C4-2B (cell line): ENCODE measurements around the gene EOLA2.

Source experiments
- H3K27ac ChIP-seq: fragments of 450-650 bp; 2 replicates; pipeline ENCODE4 v1.5.1; 2017
- ZFX ChIP-seq: fragments of 450-650 bp; IDR thresholded peaks from 2 replicates; pipeline ENCODE4 v1.6.1; 2017
- TF ChIP-seq, protein P1 (sequence below): fragments of 450-650 bp; conservative IDR thresholded peaks from 2 replicates; pipeline ENCODE4 v1.5.1; 2017; ENCODE audit warnings: mild to moderate bottlenecking

EOLA2 gene

GRCh38 chrX:149916745-149917392 is 21.4 kb downstream of the EOLA2 start:
- H3K27ac ChIP-seq = no peak overlapping the region
- TF ChIP-seq, protein P1, sequence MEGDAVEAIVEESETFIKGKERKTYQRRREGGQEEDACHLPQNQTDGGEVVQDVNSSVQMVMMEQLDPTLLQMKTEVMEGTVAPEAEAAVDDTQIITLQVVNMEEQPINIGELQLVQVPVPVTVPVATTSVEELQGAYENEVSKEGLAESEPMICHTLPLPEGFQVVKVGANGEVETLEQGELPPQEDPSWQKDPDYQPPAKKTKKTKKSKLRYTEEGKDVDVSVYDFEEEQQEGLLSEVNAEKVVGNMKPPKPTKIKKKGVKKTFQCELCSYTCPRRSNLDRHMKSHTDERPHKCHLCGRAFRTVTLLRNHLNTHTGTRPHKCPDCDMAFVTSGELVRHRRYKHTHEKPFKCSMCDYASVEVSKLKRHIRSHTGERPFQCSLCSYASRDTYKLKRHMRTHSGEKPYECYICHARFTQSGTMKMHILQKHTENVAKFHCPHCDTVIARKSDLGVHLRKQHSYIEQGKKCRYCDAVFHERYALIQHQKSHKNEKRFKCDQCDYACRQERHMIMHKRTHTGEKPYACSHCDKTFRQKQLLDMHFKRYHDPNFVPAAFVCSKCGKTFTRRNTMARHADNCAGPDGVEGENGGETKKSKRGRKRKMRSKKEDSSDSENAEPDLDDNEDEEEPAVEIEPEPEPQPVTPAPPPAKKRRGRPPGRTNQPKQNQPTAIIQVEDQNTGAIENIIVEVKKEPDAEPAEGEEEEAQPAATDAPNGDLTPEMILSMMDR = no peak
- TF ChIP-seq ZFX = no peak

- TF ChIP-seq, protein P1 = no peak
- TF ChIP-seq ZFX = no peak
- no peak overlapping the region for H3K27ac ChIP-seq
These were observed 28.1 kb downstream of the EOLA2 start for GRCh38 chrX:149910178-149910695.

- H3K27ac ChIP-seq = no peak overlapping the region
- TF ChIP-seq, protein P1 = no peak
- no peak for TF ChIP-seq ZFX
These were observed 28.7 kb downstream of the EOLA2 start for GRCh38 chrX:149909324-149910177.

- TF ChIP-seq ZFX = no peak
- TF ChIP-seq, protein P1 = no peak
- no peak overlapping the region for H3K27ac ChIP-seq
These were observed 29.6 kb downstream of the EOLA2 start for GRCh38 chrX:149908727-149909126.

DNA sequence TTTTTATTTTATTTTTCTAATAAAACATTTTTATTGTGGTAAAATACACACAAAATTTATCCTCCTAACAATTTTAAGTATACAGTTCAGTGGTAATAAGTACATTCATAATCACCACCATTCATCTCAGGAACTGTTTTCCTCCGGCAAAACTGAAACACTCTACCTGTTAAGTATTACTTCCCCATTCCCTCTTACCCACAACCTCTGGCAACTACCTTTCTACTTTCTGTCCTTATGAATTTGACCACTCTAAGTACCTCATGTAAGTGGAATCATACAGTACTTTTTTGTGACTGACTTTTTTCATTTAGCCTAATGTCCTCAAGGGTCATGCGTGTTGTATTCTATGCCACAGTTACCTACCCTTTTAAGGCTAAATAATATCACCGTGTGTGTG is 30.0 kb downstream of the EOLA2 start:
- no peak for TF ChIP-seq ZFX
- TF ChIP-seq, protein P1 = no peak
- no peak overlapping the region for H3K27ac ChIP-seq

DNA sequence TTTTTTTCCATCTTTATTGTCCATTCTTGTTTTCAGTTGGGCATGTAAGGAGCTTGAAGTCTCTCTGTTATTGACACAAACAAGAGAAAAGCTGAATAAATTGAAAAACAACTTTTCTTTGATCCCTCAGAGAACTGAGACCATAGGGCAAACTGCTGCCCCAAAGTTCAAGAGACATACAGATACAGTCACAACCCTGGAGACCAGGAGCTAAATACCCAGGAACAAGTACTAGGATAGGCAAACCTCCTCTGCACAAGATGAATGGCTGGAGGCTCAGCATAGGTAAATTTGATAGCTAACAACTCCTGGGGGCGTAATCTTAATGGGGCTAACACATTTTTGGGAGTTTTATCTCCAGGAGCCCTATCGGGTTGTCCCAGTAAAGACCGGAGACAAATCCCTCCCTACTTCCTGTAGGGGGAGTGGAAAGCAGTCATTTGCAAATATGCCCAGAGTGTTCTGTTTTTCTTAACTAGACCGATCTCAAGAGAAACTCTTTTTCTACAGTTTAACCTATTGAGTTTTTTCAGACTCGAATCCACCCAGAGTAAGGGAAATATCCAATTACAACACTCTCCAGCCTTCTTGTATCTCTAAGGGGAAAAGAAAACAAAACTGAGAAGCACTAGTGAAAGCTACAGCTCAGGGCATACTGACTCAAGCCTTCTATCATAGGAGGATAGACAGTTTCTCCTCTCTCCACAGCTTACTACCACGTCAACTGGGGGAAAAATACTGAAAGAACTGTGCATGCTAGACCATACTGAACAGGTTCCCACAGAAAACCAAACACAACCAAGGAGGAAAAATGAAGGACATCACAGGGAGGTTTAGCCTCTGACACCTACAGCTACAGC is 34.2 kb downstream of the EOLA2 start:
- TF ChIP-seq, protein P1 = no peak
- no peak for TF ChIP-seq ZFX
- H3K27ac ChIP-seq = no peak overlapping the region
